Islet of Langerhans (tissue), 1 donor: ENCODE measurements around the gene CBLL1.

Source experiments
- FAIRE-seq: peaks from one replicate; lab custom pipeline; 2011; peaks lifted over from hg19 to GRCh38; lab: Jason Lieb, UNC

Gene CBLL1

DNA sequence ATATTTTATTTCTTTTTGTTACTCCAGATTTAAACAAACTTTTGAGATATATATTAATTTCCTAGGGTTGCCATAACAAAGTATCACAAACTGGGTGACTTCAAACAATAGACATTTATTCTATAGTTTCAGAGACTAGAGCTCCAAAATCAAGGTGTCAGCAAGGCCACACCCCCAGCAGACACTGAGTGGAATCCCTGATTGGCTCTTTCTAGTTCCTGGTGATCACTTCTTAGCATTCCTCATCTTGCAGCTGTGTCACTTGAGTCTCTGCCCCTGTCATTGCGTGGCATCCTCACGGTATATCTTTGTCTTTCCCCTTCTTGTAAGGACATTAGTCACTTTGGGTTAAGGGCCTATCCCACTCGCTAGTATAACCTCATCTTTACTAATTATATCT is 66.7 kb downstream of the CBLL1 start:
- no peak for FAIRE-seq
